HS-5 (cell line): ENCODE data around the gene PLA2G12A.
"Not testable (repeated sequence)": the region's sequence is repeated elsewhere in the genome, so short reads cannot be mapped to it uniquely, and the experiment has no call there.

Experiments used
- DNase-seq: peaks from one replicate; pipeline ENCODE4 v3.0.0-alpha.2; 2012; ENCODE audit warnings: low read depth

Gene PLA2G12A

GRCh38 chr4:109728385-109728784 is 1.5 kb downstream of the PLA2G12A start:
- no peak for DNase-seq

GRCh38 chr4:109723110-109723509 is 6.8 kb downstream of the PLA2G12A start:
- DNase-seq, result no peak

DNA sequence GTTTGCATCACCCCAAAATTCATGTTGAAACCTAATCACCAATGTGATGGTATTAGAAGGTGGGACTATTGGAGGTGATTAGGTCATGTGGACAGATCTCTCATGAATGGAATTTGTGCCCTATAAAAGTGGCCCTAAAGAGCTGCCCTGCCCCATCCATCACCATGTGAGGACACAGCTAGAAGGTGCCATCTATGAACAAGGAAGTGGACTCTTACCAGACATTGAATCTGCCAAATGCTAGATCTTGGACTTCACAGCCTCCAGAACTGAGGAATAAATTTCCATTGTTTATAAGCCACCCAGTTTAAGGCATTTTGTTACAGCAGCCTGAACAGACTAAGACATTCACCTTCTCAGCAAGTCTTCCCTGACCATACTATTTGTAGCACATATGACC is 7.5 kb downstream of the PLA2G12A start:
- no peak for DNase-seq

DNA sequence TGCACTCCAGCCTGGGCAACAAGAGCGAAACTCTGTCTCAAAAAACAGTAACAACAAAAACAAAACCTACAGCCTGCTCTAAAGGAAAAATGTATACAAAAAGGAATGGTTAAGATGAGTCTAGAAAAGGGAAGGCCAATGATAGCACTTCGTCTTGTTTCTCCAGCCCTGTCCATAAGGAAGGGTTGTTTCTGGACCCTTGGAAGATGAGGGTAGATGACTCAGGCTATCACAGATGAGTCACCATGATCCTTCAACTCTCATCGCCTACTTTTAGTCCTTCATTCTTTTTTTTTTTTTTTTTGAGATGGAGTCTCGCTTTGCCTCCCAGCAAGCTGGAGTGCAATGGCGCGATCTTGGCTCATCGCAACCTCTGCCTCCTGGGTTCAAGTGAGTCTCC is 8.8 kb downstream of the PLA2G12A start:
- no peak for DNase-seq

DNA sequence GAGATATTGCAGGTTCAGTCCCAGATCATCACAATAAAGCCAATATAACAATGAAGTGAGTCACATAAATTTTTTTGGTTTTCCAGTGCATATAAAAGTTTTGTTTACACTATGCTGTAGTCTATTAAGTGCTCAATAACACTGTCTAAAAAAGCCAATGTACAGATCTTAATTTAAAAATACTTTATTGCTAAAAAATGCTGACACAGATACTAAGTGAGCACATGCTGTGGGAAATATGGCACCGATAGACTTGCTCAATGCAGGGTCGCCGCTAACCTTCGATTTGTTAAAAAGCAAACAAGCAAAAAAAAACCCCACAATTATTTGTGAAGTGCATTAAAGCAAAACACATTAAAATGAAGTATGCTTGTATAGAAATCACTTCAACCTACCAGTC is 10.3 kb downstream of the PLA2G12A start:
- DNase-seq, result no peak

GRCh38 chr4:109718759-109719158 is 11.1 kb downstream of the PLA2G12A start:
- DNase-seq, result no peak

- no peak for DNase-seq
Measured at GRCh38 chr4:109713500-109713899, 16.4 kb downstream of the PLA2G12A start.

GRCh38 chr4:109708990-109709389 is 20.9 kb downstream of the PLA2G12A start:
- DNase-seq, result no peak

DNA sequence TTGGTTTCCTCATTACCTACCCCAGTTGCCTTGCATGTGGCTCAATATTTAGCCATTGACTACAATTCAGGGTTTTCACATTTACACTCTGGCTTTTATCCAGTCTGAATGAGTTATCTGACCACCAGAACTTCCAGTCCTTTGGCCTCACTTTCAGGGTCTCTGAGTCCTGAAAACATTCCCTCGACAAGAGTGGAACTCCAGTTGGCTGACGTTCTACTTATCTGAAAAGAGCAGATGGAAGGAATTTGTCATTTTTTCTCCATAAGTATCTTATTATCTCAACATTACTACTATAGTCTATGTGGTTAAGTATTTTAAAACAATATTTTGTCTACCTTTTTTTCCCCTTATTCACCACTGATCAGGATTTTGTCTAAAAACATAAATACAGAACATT is 21.4 kb downstream of the PLA2G12A start:
- DNase-seq, result no peak

DNA sequence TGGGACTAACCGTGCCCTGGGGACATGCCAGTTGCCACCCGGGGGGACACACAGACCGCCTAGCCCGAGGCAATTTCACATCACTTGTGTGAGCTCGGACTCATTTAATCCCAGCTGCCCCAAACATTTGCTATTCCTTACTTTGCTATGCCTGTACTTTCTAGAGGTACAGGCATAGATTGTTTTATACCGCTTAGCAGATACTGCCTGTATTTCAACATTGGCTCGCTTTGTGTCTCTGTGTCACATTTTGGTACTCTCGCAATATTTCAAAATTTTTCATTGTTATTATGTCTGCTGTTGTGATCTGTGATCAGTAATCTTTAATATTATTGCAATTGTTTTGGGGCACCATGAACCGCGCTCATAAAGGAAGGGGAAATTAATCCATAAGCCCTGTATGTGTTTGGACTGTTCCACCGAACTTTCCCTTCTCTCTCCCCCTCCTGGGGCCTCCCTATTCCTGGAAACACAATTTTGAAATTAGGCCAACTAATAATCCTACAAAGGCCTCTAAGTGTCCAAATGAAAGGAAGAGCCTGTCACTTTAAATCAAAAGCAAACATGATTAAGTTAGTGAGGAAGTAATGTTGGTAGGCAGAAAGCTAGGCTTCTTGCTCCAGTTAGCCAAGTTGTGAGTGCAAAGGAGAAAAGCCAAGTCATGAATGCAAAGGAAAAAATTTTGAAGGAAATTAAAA is 26.1 kb downstream of the PLA2G12A start:
- DNase-seq, result no peak

- DNase-seq, result no peak
Measured at GRCh38 chr4:109702950-109703663, 26.8 kb downstream of the PLA2G12A start, which contains the start of gene CASP6. Gene CASP6, minus strand, starts transcription at chr4:109703445. Its CDS starts 50 bp downstream, at chr4:109703395.

DNA sequence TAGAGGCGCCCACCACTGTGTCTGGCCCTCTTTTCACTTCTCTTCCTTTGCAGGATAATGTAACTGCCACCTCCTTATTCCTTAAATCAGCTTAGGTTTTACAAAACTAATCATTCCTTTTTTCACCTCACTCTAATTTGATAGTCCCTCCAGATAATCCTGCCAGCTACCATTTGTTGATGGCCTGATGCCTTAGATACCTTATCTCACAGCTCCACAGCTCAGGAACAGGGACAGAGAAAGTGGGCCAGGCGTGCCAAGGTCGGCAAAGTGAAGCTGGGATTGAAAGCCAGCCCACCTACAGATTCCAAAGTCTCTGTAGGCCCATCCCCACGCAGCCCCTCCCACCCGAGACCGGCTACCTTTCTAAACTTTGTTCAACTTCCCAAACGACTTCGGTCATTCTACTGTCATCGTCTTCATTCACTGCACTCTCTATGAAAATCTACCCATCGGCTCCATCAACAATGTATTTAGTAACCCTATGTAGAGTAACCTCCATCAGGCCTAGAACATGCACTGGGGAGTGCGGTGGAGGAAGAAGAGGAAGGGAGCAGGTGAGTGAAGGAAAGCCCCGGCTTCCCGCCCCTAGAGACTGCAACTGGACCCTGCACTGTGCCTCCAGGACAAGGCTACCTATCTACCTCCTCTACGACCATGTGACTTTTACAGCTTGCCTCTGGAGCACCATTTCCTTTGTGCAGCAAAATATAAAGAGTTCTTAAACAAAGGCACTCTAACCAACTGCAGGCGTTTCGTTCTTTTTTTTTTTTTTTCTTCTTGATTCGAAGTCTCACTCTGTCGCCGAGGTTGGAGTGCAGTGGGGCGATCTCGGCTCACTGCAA is 28.1 kb downstream of the PLA2G12A start:
- no peak for DNase-seq

DNA sequence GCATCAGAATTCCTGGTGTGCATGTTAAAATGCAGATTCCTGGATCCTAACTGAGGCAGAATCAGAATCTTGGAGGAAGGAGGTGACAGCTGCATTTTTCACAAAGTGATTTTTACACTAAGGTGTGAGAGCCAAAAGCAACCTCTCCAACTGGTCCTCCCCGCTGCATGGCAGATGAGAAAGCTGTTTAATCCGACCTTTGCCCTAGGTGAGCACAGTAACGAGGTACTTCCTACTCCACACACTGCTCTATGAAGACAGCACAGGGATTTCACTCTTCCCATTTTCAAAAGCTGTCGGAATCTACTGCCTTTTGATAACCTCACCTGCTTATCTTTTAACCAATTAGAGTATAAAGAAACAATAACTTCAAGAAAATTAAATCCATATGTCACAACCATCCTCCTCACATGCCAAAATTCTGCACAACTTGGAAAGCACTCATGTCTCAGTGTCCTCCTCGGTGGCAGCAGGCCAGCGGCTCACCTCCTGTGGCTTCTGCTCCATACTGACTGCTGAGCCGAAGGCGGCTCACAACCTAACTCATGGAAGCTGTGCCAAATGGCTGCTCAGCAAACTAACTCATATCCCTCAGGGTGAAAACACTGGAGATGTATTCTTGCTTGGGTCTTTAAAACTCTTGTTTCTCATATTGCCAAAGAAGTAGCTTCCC is 30.2 kb downstream of the PLA2G12A start:
- DNase-seq, result no peak

DNA sequence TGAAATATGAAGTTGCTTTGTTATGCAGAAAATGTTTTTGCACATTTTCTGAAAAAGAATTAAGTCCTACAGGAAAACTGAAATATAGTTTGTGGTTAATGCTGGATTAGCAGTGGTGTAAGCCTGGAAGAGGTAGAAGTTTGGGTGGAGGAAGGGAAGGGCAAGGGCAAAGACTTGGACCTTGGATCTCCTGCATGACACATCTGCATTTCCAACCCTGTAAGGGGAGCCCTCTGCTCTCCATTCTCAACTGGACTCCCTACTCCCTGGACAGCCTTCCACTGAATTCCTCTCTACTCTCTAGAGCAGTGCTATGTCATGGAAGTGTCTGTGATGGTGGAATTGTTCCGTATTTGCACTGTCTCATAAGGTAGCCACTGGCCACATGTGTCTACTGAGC is 31.2 kb downstream of the PLA2G12A start:
- no peak for DNase-seq

GRCh38 chr4:109691411-109691920 is 38.4 kb downstream of the PLA2G12A start:
- DNase-seq, result no peak

DNA sequence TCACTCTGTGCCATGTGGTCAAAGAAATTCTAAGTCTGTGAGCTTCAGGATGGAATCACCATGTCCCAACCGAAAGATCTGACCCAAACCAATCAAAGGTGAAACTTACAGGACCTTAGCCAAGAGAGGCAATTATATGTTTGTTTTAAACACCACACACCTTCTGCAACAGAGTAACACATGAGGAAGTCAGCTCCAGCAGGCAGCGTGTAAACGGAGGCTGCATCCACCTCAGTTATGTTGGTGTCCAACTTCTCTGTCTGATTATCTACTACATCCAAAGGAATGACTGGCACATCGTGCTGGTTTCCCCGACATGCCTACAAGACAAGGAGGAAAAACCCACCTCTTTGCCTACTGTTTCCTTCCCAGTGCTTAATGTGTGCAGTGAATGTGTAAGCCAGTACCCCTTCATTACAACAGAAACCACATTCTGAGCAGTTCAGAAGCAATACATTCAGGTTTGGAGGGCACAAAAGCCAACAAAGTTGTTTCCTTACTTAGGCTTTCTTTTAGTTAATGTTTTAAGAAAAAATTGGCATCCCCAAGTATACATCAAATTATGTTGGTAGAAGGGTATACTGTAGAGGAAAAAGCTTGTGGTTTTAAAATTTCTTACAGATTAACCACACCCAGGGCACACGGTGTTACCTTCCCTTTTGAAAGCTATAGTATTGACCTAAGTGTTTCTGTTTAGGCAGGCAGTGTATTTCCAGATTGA is 39.0 kb downstream of the PLA2G12A start:
- no peak for DNase-seq

GRCh38 chr4:109684727-109685126 is 45.1 kb downstream of the PLA2G12A start:
- no peak for DNase-seq

- DNase-seq, result no peak
Measured at GRCh38 chr4:109683621-109684253, 46.1 kb downstream of the PLA2G12A start.

GRCh38 chr4:109682875-109683274 is 47.0 kb downstream of the PLA2G12A start:
- no peak for DNase-seq

DNA sequence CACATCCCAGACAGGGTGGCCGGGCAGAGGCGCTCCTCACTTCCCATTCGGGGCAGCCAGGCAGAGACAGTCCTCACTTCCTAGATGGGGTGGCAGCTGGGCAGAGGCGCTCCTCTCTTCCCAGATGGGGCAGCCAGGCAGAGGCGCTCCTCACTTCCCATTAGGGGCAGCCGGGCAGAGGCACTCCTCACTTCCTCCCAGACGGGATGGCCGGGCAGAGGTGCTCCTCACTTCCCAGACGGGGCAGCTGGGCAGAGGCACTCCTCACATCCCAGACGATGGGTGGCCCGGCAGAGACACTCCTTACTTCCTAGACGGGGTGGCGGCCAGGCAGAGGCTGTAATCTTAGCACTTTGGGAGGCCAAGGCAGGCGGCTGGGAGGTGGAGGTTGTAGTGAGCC is 50.9 kb downstream of the PLA2G12A start:
- DNase-seq, result not testable (repeated sequence)

- not testable (repeated sequence) for DNase-seq
Measured at GRCh38 chr4:109678472-109678871, 51.4 kb downstream of the PLA2G12A start.
